GM12864 (cell line): ENCODE results near the gene TREM1.

Experiments
- DNase-seq: peaks from one replicate; pipeline ENCODE4 v3.0.0-alpha.2; 2011; ENCODE audit warnings: low read depth
- H3K4me3 ChIP-seq: 2 replicates; pipeline ENCODE4 v1.5.1; 2011; ENCODE audit warnings: mild to moderate bottlenecking, low read depth, low read length, control low read depth
- CTCF ChIP-seq: IDR thresholded peaks from 2 replicates; pipeline ENCODE4 v1.5.1; 2011; ENCODE audit warnings: low read depth, mild to moderate bottlenecking, moderate library complexity, low read length, control low read depth, inconsistent platforms; ENCODE audit errors: missing control alignments

TREM1 gene

DNA sequence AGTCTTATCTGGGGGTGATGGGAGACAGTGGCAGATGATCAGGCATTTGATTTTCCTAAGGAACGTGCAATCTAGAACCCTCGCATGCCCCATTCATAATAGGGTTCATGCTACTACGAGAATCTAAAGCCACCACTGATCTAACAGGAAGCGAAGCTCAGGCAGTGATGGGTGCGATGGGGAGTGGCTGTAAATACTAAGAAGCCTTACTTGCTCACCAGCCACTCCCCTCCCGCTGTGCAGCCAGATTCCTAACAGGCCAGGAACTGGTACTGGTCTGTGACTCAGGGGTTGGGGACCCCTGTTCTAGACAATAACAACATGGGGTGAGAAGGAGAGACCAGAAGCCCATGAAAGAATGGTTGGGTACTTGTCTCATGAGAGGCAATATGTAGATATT lies 53.8 kb downstream of the TREM1 start:
- TF ChIP-seq CTCF = no peak
- no peak for DNase-seq
- no peak overlapping the region for H3K4me3 ChIP-seq

DNA sequence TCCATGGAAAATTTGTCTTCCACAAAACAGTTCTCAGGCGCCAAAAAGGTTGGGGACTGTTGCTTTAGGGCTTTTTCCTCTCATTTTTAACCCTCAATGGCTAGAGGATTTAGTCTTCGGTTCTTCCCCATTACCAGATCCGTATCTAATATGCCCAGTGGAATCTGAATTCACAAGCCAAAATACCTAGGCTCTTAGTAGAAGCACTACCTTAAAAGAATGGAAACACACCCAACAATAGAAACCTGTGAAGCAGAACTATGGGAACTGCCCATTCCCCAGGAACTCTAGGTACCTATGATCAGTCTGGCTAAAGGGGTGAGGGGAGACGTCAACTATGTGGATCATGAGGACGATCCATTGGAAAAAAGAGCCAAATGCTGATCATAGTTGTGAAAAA lies 55.2 kb downstream of the TREM1 start:
- no peak overlapping the region for H3K4me3 ChIP-seq
- TF ChIP-seq CTCF = no peak
- DNase-seq = no peak

DNA sequence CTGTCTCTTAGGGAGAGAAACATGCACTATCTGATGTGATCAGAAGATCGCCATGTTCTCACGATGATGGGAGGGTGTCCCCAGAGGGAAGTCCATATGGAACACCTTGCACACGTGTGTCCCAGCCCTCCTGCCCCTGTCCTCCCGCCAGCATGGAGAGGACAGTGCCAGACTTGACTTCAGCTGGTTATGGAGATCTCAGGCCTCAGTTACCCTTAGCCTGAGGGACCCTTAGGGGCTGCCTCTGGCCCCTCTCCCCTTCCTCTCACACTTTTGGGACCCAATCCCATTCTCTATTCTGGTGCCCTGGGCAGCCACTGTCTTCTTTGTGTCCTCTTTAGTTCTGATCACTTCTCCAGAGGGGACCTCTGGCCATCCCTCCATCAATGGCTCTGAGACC lies 56.8 kb downstream of the TREM1 start:
- H3K4me3 ChIP-seq = no peak overlapping the region
- no peak for DNase-seq
- TF ChIP-seq CTCF = no peak

DNA sequence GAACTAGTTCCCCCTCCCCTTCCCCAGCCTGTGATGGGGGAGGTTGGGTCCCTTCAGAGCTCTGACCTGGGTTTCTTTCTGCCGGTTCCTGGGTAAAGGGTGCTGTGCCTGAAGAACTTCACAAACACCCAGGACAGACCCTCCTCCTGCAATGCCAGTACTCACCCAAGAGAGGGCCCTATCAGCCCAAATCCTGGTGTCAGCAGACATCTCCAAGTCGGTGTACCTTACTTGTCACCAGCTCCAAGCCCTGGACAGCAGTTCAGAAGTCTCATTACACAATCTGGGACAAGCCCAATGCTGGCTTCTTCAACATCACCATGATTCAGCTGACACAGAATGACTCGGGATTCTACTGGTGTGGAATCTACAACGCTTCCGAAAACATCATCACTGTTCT lies 57.9 kb downstream of the TREM1 start:
- no peak overlapping the region for H3K4me3 ChIP-seq
- peak; percentile 21 for TF ChIP-seq CTCF
- no peak for DNase-seq

DNA sequence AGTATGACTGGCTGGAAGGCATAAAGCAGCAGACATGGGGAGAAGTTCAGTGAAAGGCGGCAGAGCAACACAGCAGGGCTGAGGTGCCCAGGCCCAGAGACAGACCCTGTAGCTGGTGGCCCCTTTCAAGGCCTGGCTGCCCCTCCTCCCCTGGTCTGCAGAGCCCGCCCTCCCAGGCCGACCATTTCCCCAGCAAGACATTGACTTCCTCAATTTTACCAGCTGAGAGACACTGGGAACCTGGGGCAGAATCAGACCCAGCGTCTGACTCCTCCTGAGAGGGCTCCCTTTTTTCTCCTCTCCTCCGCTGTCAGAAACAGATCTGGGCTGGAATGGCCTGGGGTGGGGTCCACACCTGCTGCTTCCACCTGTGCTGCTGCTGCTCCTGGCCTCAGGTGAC lies 58.4 kb downstream of the TREM1 start, which contains the start of gene TREML4:
TREML4 (plus strand) TSS at position 254 of the 400 bp plus-strand sequence; CDS start at position 333, 79 bp downstream.
- no peak for TF ChIP-seq CTCF
- no peak within 1 kb of the TSS for H3K4me3 ChIP-seq
- no peak for DNase-seq

- no peak overlapping the region for H3K4me3 ChIP-seq
- DNase-seq = no peak
- TF ChIP-seq CTCF = no peak
Observed at GRCh38 chr6:41226752-41227151, 59.7 kb downstream of the TREM1 start.

DNA sequence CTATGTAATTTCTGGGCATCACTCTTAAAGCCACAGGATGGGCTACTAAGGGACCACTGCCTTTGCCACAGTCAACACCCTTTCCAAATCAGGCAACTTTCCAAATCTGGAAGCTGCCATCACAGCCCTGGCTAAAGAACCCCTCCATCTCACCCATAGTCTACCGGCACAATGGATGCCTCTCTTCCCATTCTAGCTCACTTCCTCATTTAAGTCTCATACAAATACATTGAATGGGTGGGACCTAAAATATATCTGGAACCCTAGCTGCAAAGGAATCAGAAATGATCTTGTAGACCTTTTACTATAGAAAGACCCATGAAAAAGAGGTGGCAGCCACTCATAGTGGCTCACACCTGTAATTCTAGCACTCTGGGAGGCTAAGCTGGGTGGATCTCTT lies 61.7 kb downstream of the TREM1 start:
- H3K4me3 ChIP-seq = no peak overlapping the region
- no peak for DNase-seq
- no peak for TF ChIP-seq CTCF
